Upper lobe of left lung (tissue), 6 donors: Measurements from ENCODE around the gene RBBP6. TPM values are rescaled to one million over a fixed set of nuclear protein-coding genes. Genes with fewer than 3 reads are reported as not detected.

Experiments
- ATAC-seq, 2 donors: fragments of 200-7000 bp; cut with Tn5 transposase; one replicate each; pipeline ENCODE4 v1.9.1; 2022; ENCODE audit warnings: mild to moderate bottlenecking in 2 of 2, moderate library complexity in 2 of 2; ENCODE audit not compliant: low FRiP score in 2 of 2
- DNase-seq, 2 donors: peaks; one replicate each; pipeline ENCODE4 v3.0.0-alpha.2; 2019 to 2020
- H3K27ac ChIP-seq, 4 donors: fragments of 200-600 bp; sonication (generic); one replicate each; pipeline ENCODE4 v1.5.1; 2016 to 2019
- H3K27me3 ChIP-seq, 4 donors: fragments of 200-600 bp; sonication (generic); one replicate each; pipeline ENCODE4 v1.5.1; 2017 to 2019
- H3K36me3 ChIP-seq, 4 donors: fragments of 200-600 bp; sonication (generic); one replicate each; pipeline ENCODE4 v1.5.1; 2016 to 2019
- H3K4me1 ChIP-seq, 4 donors: fragments of 200-600 bp; sonication (generic); one replicate each; pipeline ENCODE4 v1.5.1; 2018 to 2019
- H3K4me3 ChIP-seq, 4 donors: fragments of 200-600 bp; sonication (generic); one replicate each; pipeline ENCODE4 v1.5.1; 2017 to 2019; ENCODE audit warnings: mild to moderate bottlenecking in 2 of 4, moderate library complexity in 1 of 4
- H3K9me3 ChIP-seq, 4 donors: fragments of 200-600 bp; sonication (generic); one replicate each; pipeline ENCODE4 v1.5.1; 2018 to 2019
- EP300 ChIP-seq, 4 donors: sonication (generic); formaldehyde crosslinking; IDR thresholded peaks; one replicate each; pipeline ENCODE4 v1.5.1; 2017; ENCODE audit warnings: antibody characterized with exemption in 4 of 4, control low read depth in 2 of 4
- POLR2A ChIP-seq, 4 donors: fragments of 450-650 bp; IDR thresholded peaks; one replicate each; pipeline ENCODE4 v1.5.1; 2016 to 2017; ENCODE audit warnings: antibody characterized with exemption in 4 of 4, mild to moderate bottlenecking in 2 of 4
- POLR2AphosphoS5 ChIP-seq, 2 donors: sonication (generic); formaldehyde crosslinking; IDR thresholded peaks; one replicate each; pipeline ENCODE4 v1.5.1; 2017; ENCODE audit warnings: antibody characterized with exemption in 2 of 2
- WGBS, 2 donors: methylation state at CpG; one replicate each; pipeline ENCODE4 v1.1.5; 2017 to 2018; 5-methylcytosine and 5-hydroxymethylcytosine counted together
- total RNA-seq, 6 donors: library from RNA; depleted of rRNA in 4 of 6; stranded (reverse); fragments of >200 nt in 4 of 6; gene quantifications; one replicate each; pipeline versions ENCODE4 v1.1.0 to v1.2.1, GENCODE V29; 2016 to 2021
- TF ChIP-seq, protein P1 (sequence below), 6 experiments: fragments of 450-650 bp in 4 of 6; fragments of 200-600 bp in 2 of 6; sonication (generic) in 2 of 6; IDR thresholded peaks; one replicate each; pipeline ENCODE4 v1.5.1; 2016 to 2019; ENCODE audit warnings: antibody characterized with exemption in 6 of 6
- donor health status: DM: no; HTN: no; CAD: no; lungs with moderate emphysema.
- donor health status: DM: no; HTN: yes; CAD: no; lungs with severe emphysema.

RBBP6 gene
- total RNA-seq, 6 donors from 2014 or later, result 40.9 to 79.5 (median 45.4) TPM

DNA sequence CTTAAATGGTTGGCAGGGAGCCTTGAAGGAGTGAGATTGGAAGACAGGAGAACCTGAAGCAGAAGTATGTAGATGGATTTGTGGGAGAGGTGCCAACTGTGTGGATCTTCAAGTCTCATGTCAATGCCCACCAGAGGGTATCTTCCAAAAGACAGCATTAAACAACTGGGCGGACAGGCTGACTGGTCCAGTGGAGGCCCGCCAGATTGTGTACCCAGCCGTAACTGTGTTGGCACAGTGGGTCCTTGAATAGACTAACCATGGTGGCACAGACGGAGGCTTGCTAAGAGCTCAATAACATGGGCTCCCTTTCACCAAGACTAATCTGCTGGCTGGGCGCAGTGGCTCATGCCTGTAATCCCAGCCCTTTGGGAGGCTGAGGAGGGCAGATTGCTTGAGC is 24.2 kb upstream of the RBBP6 start:
- no peak overlapping the region for H3K4me3 ChIP-seq
- H3K27ac ChIP-seq, result no peak overlapping the region
- TF ChIP-seq, protein P1, sequence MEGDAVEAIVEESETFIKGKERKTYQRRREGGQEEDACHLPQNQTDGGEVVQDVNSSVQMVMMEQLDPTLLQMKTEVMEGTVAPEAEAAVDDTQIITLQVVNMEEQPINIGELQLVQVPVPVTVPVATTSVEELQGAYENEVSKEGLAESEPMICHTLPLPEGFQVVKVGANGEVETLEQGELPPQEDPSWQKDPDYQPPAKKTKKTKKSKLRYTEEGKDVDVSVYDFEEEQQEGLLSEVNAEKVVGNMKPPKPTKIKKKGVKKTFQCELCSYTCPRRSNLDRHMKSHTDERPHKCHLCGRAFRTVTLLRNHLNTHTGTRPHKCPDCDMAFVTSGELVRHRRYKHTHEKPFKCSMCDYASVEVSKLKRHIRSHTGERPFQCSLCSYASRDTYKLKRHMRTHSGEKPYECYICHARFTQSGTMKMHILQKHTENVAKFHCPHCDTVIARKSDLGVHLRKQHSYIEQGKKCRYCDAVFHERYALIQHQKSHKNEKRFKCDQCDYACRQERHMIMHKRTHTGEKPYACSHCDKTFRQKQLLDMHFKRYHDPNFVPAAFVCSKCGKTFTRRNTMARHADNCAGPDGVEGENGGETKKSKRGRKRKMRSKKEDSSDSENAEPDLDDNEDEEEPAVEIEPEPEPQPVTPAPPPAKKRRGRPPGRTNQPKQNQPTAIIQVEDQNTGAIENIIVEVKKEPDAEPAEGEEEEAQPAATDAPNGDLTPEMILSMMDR (IDR thresholded peaks at IDR 0.05), result no peak
- no peak for TF ChIP-seq POLR2AphosphoS5 (IDR thresholded peaks at IDR 0.05)
- TF ChIP-seq EP300 (IDR thresholded peaks at IDR 0.05), result no peak
- no peak for TF ChIP-seq POLR2A (IDR thresholded peaks at IDR 0.05)
- no peaks in the 10 kb centered on the region for H3K9me3 ChIP-seq
- no peaks in the 10 kb centered on the region for H3K36me3 ChIP-seq
- ATAC-seq (no peak), DNase-seq (no peak)
- peaks cover 0 to 8% (median 4%) of the 10 kb centered on the region in 4 donors for H3K4me1 ChIP-seq
- no peaks in the 10 kb centered on the region for H3K27me3 ChIP-seq
- 91 to 92% methylated on average over 4 to 5 of the region's 5 CpGs for WGBS, 2 donors

- Histone ChIP-seq H3K36me3 (no peaks in the 10 kb centered on the region), H3K27ac (peak overlapping the region in 1 of 4 donors; percentile 21), H3K27me3 (no peaks in the 10 kb centered on the region), H3K4me3 (peak overlapping the region in 1 of 4 donors; percentile 20), H3K4me1 (peaks cover 0 to 8% (median 4%) of the 10 kb centered on the region in 4 donors), H3K9me3 (no peaks in the 10 kb centered on the region)
- DNase-seq, result peak in 1 of 2 donors; percentile 82
- TF ChIP-seq POLR2A (IDR thresholded peaks at IDR 0.05), result no peak
- no peak for TF ChIP-seq EP300 (IDR thresholded peaks at IDR 0.05)
- TF ChIP-seq POLR2AphosphoS5 (IDR thresholded peaks at IDR 0.05), result no peak
- TF ChIP-seq, protein P1 (IDR thresholded peaks at IDR 0.05), result peak; percentile 73 to 83 (median 78)
- 37% methylated on average over 20 of the region's 20 CpGs for WGBS, 2 donors
- peak; percentile 88 to 93 for ATAC-seq
These were observed 22.3 kb upstream of the RBBP6 start for GRCh38 chr16:24516900-24517669.

GRCh38 chr16:24518498-24518897 is 20.9 kb upstream of the RBBP6 start:
- ATAC-seq (no peak), DNase-seq (no peak)
- no peak overlapping the region for H3K27ac ChIP-seq
- no peaks in the 10 kb centered on the region for H3K27me3 ChIP-seq
- H3K36me3 ChIP-seq, result no peaks in the 10 kb centered on the region
- peaks cover 0 to 8% (median 4%) of the 10 kb centered on the region in 4 donors for H3K4me1 ChIP-seq
- no peaks in the 10 kb centered on the region for H3K9me3 ChIP-seq
- H3K4me3 ChIP-seq, result no peak overlapping the region
- TF ChIP-seq POLR2AphosphoS5 (IDR thresholded peaks at IDR 0.05) (no peak), POLR2A (IDR thresholded peaks at IDR 0.05) (no peak), EP300 (IDR thresholded peaks at IDR 0.05) (no peak)
- TF ChIP-seq, protein P1 (IDR thresholded peaks at IDR 0.05), result no peak

GRCh38 chr16:24520983-24521382 is 18.4 kb upstream of the RBBP6 start:
- no peaks in the 10 kb centered on the region for H3K36me3 ChIP-seq
- 94 to 100% methylated on average over 2 to 3 of the region's 3 CpGs for WGBS, 2 donors

More at GRCh38 chr16:24520983-24521382, 18.4 kb upstream of the RBBP6 start:
- no peak for DNase-seq
- ATAC-seq, result no peak
- H3K27me3 ChIP-seq, result no peaks in the 10 kb centered on the region
- H3K9me3 ChIP-seq, result no peaks in the 10 kb centered on the region
- H3K27ac ChIP-seq, result no peak overlapping the region
- no peak for TF ChIP-seq POLR2AphosphoS5 (IDR thresholded peaks at IDR 0.05)
- no peak for TF ChIP-seq EP300 (IDR thresholded peaks at IDR 0.05)
- no peak for TF ChIP-seq POLR2A (IDR thresholded peaks at IDR 0.05)
- TF ChIP-seq, protein P1 (IDR thresholded peaks at IDR 0.05), result no peak
- H3K4me3 ChIP-seq, result no peak overlapping the region
- peaks cover 0 to 17% (median 10%) of the 10 kb centered on the region in 4 donors for H3K4me1 ChIP-seq
